ENCODE data around the gene NR6A1. TPM values are rescaled to one million over a fixed set of nuclear protein-coding genes. Genes with fewer than 3 reads are reported as not detected.

Gene NR6A1
- total and polyA plus RNA-seq, 2 experiments from 2014 or later: 44.2 to 139 TPM

- Histone ChIP-seq H3K4me2 (no peak overlapping the region), H3K4me3 (no peak overlapping the region), H3K27ac (ENCODE audit: low read depth) (no peak overlapping the region), H3K4me1 (ENCODE audit: insufficient read depth) (no peaks in the 10 kb centered on the region), H3F3A (replicated peaks; ENCODE audit: low read depth) (no peaks in the 10 kb centered on the region), H3K79me2 (replicated peaks; ENCODE audit: insufficient read depth) (no peaks in the 10 kb centered on the region), H3K36me3 (ENCODE audit: insufficient read depth) (no peaks in the 10 kb centered on the region), H3K9me2 (ENCODE audit: insufficient read depth) (no peaks in the 10 kb centered on the region), H2AFZ (no peak overlapping the region), H3K27me3 (ENCODE audit: insufficient read depth) (no peaks in the 10 kb centered on the region), H4K20me1 (replicated peaks; ENCODE audit: insufficient read depth) (no peaks in the 10 kb centered on the region)
- ATAC-seq: no peak
- H3K27me3 Mint-ChIP-seq (ENCODE audit: insufficient read depth, low read depth, poor library complexity): peaks cover 7% of the 10 kb centered on the region
- no peaks in the 10 kb centered on the region; the same call in 2 of the 3 replicates for H3K4me1 Mint-ChIP-seq
- TF ChIP-seq ZNF331 (CRISPR knock-in tag; IDR thresholded peaks at IDR 0.05; ENCODE audit: low read depth): no peak
- no peak for TF ChIP-seq ZNF462 (CRISPR knock-in tag; IDR thresholded peaks at IDR 0.05)
- no peak for TF ChIP-seq NANOG (IDR thresholded peaks at IDR 0.05; ENCODE audit: borderline replicate concordance)
- no peak for TF ChIP-seq EZH2phosphoT487 (IDR thresholded peaks at IDR 0.05; ENCODE audit: unreplicated experiment)
- no peak for TF ChIP-seq CREB1 (CRISPR knock-in tag; IDR thresholded peaks at IDR 0.05; ENCODE audit: low read depth)
- TF ChIP-seq CTCF (conservative IDR thresholded peaks at IDR 0.05; ENCODE audit: low read depth in 2 of 2): no peak
- TF ChIP-seq ETS1 (IDR thresholded peaks at IDR 0.05): no peak
- TF ChIP-seq ZNF114 (CRISPR knock-in tag; IDR thresholded peaks at IDR 0.05): no peak
- no peak for TF ChIP-seq STAT1 (IDR thresholded peaks at IDR 0.05; ENCODE audit: unreplicated experiment)
- no peak for TF ChIP-seq POLR2AphosphoS5 (IDR thresholded peaks at IDR 0.05; ENCODE audit: low read depth)
- no peak for TF ChIP-seq REST (IDR thresholded peaks at IDR 0.05; ENCODE audit: unreplicated experiment)
- no peak for TF ChIP-seq EZH2 (IDR thresholded peaks at IDR 0.05; ENCODE audit: low read depth, unreplicated experiment)
- TF ChIP-seq JUNB (IDR thresholded peaks at IDR 0.05; ENCODE audit: unreplicated experiment): no peak
- H3K27ac Mint-ChIP-seq: no peak overlapping the region
- no peak for DNase-seq (ENCODE audit: low spot score)
- H3K4me3 Mint-ChIP-seq: no peak overlapping the region
- no peaks in the 10 kb centered on the region for H3K36me3 Mint-ChIP-seq (ENCODE audit: low read depth)
- H3K9me3 Mint-ChIP-seq: no peaks in the 10 kb centered on the region
Observed at GRCh38 chr9:124468061-124468740, 302.9 kb downstream of the NR6A1 start.
